Measurements from ENCODE around the gene RELA.

DNA sequence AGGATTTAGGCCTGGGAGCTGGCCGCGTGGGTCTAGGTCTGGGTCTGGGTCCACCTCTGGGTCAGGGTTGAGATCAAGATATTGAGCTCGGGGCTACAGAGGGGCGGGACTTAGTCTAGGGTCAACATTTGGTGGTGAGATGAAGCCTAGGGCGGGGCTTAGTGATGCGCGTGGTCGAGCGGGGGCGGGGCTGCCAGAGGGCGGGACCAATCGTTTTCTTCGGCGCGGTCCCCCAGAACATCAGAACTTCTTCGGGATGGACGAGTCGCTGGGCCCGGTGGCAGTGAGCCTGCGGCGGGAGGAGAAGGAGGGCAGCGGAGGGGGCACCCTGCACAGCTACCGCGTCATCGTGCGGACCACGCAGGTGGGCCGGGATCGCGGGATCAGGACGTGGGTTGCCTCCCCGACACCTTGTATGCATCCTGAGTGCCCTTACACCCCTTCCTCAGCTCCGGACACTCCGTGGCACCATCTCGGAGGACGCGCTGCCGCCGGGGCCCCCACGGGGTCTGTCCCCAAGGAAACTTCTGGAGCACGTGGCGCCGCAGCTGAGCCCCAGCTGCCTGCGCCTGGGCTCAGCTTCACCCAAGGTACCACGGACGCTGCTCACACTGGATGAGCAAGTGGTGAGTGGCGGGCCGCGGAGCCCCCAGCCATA lies 20.6 kb downstream of the RELA start:
- TF ChIP-seq ZNF274 (IDR thresholded peaks at IDR 0.05; ENCODE audit: low read depth, low read length) (no peak), SUZ12 (IDR thresholded peaks at IDR 0.05; ENCODE audit: extremely low read depth, insufficient read depth, insufficient read length) (no peak), YY1 (IDR thresholded peaks at IDR 0.05; ENCODE audit: insufficient read depth, insufficient read length) (no peak)
